WTC11 (cell line): ENCODE results near the gene MUC20. TPM values are rescaled to one million over a fixed set of nuclear protein-coding genes. Genes with fewer than 3 reads are reported as not detected.

Experiments used
- ATAC-seq: fragments of 200-7000 bp; cut with Tn5 transposase; 2 replicates; pipeline ENCODE4 v1.10.0; 2021; ENCODE audit warnings: mild to moderate bottlenecking, moderate library complexity
- CTCF ChIA-PET: fragments of 300-600 bp; sonication (Branson Sonifier 250); formaldehyde crosslinking; loops from one replicate; lab custom pipeline; 2021; ENCODE audit warnings: antibody characterized with exemption; lab: Charles Lee
- POLR2A ChIA-PET: fragments of 350-600 bp; sonication (Branson Sonifier 250); formaldehyde crosslinking; loops from one replicate; lab custom pipeline; 2021; ENCODE audit warnings: antibody characterized with exemption; lab: Charles Lee
- DNase-seq: peaks from one replicate; pipeline ENCODE4 v3.0.0; 2021; ENCODE audit warnings: low spot score
- H3K27ac Mint-ChIP-seq: 2 replicates; pipeline ENCODE4 v1.8.0; 2021; ENCODE audit warnings: mixed read lengths
- H3K27me3 Mint-ChIP-seq: 2 replicates; pipeline ENCODE4 v1.8.0; 2021; ENCODE audit warnings: low read depth, mild to moderate bottlenecking, moderate library complexity, mixed read lengths
- H3K36me3 Mint-ChIP-seq: 2 replicates; pipeline ENCODE4 v1.8.0; 2021; ENCODE audit warnings: mixed read lengths
- H3K4me1 Mint-ChIP-seq: 2 replicates; pipeline ENCODE4 v1.8.0; 2022; ENCODE audit warnings: mixed read lengths
- H3K4me3 Mint-ChIP-seq: 2 replicates; pipeline ENCODE4 v1.8.0; 2021; ENCODE audit warnings: mild to moderate bottlenecking, moderate library complexity, mixed read lengths
- H3K9me3 Mint-ChIP-seq: 2 replicates; pipeline ENCODE4 v1.8.0; 2021; ENCODE audit warnings: mixed read lengths
- FOXP1 ChIP-seq: sonication (generic); formaldehyde crosslinking; IDR thresholded peaks from 2 replicates; pipeline ENCODE4 v1.8.0; 2022; ENCODE audit warnings: missing genetic modification reagents, mild to moderate bottlenecking, moderate library complexity, borderline replicate concordance
- GRHL2 ChIP-seq: fragments of 250-450 bp; sonication (Bioruptor Pico); IDR thresholded peaks from 2 replicates; pipeline ENCODE4 v1.8.0; 2022; ENCODE audit warnings: mild to moderate bottlenecking, moderate library complexity; ENCODE audit not compliant: insufficient replicate concordance, severe bottlenecking
- GTF2I ChIP-seq: fragments of 250-450 bp; sonication (Bioruptor Pico); conservative IDR thresholded peaks from 2 replicates; pipeline ENCODE4 v1.4.0; 2021; ENCODE audit warnings: mild to moderate bottlenecking
- KAT7 ChIP-seq: sonication (generic); formaldehyde crosslinking; IDR thresholded peaks from 2 replicates; pipeline ENCODE4 v1.8.1; 2023; ENCODE audit warnings: missing genetic modification reagents, mild to moderate bottlenecking, borderline replicate concordance
- NR1H2 ChIP-seq: sonication (generic); formaldehyde crosslinking; IDR thresholded peaks from 2 replicates; pipeline ENCODE4 v1.9.0; 2021; ENCODE audit warnings: mild to moderate bottlenecking, moderate library complexity, missing genetic modification reagents
- NR2C2 ChIP-seq: sonication (generic); formaldehyde crosslinking; IDR thresholded peaks from 2 replicates; pipeline ENCODE4 v1.8.0; 2022; ENCODE audit warnings: mild to moderate bottlenecking, missing genetic modification reagents
- RORB ChIP-seq: fragments of 250-450 bp; sonication (Bioruptor Pico); IDR thresholded peaks from 2 replicates; pipeline ENCODE4 v1.9.0; 2021; ENCODE audit warnings: mild to moderate bottlenecking
- ZNF219 ChIP-seq: sonication (generic); formaldehyde crosslinking; IDR thresholded peaks from 2 replicates; pipeline ENCODE4 v1.8.0; 2023; ENCODE audit warnings: missing genetic modification reagents, mild to moderate bottlenecking, borderline replicate concordance
- total RNA-seq: library from RNA; stranded (reverse); gene quantifications from 3 replicates; pipeline ENCODE4 v1.2.3, GENCODE V29; 2021
- TF ChIP-seq, protein P1 (sequence below): fragments of 250-450 bp; sonication (Bioruptor Pico); IDR thresholded peaks from 2 replicates; pipeline ENCODE4 v1.9.0; 2021; ENCODE audit warnings: moderate library complexity, mild to moderate bottlenecking, inconsistent platforms, borderline replicate concordance
- TF ChIP-seq, protein P2 (sequence below): sonication (generic); formaldehyde crosslinking; IDR thresholded peaks from 2 replicates; pipeline ENCODE4 v1.8.0; 2022; ENCODE audit warnings: mild to moderate bottlenecking, missing genetic modification reagents
- TF ChIP-seq, protein P3 (sequence below): sonication (generic); formaldehyde crosslinking; IDR thresholded peaks from 2 replicates; pipeline ENCODE4 v1.8.1; 2023; ENCODE audit warnings: mild to moderate bottlenecking, missing genetic modification reagents, moderate library complexity
- TF ChIP-seq, protein P4 (sequence below): sonication (generic); formaldehyde crosslinking; IDR thresholded peaks from 2 replicates; pipeline ENCODE4 v1.8.0; 2023; ENCODE audit warnings: mild to moderate bottlenecking, missing genetic modification reagents
- TF ChIP-seq, protein P5 (sequence below): sonication (generic); formaldehyde crosslinking; IDR thresholded peaks from 2 replicates; pipeline ENCODE4 v1.8.0; 2022; ENCODE audit warnings: mild to moderate bottlenecking, missing genetic modification reagents
- TF ChIP-seq, protein P6 (sequence below): sonication (generic); formaldehyde crosslinking; IDR thresholded peaks from 2 replicates; pipeline ENCODE4 v1.8.0; 2022; ENCODE audit warnings: mild to moderate bottlenecking, missing genetic modification reagents
- TF ChIP-seq, protein P7 (sequence below): sonication (generic); formaldehyde crosslinking; IDR thresholded peaks from 2 replicates; pipeline ENCODE4 v1.8.0; 2022; ENCODE audit warnings: mild to moderate bottlenecking, missing genetic modification reagents
- TF ChIP-seq, protein P8 (sequence below): sonication (generic); formaldehyde crosslinking; IDR thresholded peaks from 2 replicates; pipeline ENCODE4 v1.8.1; 2023; ENCODE audit warnings: mild to moderate bottlenecking, missing genetic modification reagents, moderate library complexity
- TF ChIP-seq, protein P9 (sequence below): sonication (generic); formaldehyde crosslinking; IDR thresholded peaks from 2 replicates; pipeline ENCODE4 v1.8.0; 2023; ENCODE audit warnings: missing genetic modification reagents, mild to moderate bottlenecking, borderline replicate concordance
- TF ChIP-seq, protein P10 (sequence below): sonication (generic); formaldehyde crosslinking; IDR thresholded peaks from 2 replicates; pipeline ENCODE4 v1.8.0; 2023; ENCODE audit warnings: missing genetic modification reagents

MUC20 gene
- total RNA-seq, 1 experiment from 2014 or later = 0.77 TPM

DNA sequence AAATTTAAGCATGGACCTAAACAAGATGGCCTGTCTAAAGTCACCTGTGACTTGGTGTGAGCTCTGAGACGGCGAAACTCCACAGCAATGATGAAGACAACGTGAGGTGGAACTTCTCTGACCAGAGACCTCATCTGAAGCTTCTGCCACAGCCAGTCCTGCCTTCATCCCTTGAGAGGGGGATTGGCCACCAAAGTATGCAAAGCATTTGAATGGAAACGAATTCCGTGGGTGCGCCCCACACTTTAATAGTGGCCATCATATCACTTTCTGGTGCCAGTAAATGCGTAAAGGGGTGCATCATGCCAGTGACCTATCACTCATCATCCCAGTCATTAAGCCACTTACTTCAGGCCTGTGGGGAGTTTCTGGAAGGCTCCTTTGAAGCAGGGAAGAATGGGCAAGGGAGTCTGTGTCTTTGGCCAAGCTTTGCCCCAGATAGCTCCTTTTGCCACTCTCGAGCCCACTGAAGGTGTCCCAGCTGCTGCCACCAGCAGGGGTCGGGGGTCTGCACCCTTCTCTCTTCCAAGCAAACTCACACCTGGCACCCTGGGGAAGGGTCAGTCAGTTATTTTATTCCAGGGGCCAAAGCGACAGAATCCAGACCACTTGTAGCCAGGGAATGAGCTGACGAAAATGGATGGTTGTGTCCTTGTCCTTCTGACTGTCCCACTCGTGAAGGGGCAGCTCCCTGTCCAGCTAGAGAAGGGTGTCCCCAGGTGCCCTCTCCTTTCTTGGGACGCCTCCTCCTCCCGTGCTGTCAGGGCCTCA, 17.7 kb downstream of the MUC20 start (continued):
- TF ChIP-seq NR1H2 (CRISPR knock-in tag) (no peak), KAT7 (CRISPR knock-in tag) (no peak), NR2C2 (CRISPR knock-in tag) (no peak), GRHL2 (CRISPR knock-in tag) (no peak)
- TF ChIP-seq, protein P1, sequence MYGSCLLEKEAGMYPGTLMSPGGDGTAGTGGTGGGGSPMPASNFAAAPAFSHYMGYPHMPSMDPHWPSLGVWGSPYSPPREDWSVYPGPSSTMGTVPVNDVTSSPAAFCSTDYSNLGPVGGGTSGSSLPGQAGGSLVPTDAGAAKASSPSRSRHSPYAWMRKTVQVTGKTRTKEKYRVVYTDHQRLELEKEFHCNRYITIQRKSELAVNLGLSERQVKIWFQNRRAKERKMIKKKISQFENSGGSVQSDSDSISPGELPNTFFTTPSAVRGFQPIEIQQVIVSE = no peak
- TF ChIP-seq, protein P2, sequence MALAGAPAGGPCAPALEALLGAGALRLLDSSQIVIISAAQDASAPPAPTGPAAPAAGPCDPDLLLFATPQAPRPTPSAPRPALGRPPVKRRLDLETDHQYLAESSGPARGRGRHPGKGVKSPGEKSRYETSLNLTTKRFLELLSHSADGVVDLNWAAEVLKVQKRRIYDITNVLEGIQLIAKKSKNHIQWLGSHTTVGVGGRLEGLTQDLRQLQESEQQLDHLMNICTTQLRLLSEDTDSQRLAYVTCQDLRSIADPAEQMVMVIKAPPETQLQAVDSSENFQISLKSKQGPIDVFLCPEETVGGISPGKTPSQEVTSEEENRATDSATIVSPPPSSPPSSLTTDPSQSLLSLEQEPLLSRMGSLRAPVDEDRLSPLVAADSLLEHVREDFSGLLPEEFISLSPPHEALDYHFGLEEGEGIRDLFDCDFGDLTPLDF (CRISPR knock-in tag) = no peak
- TF ChIP-seq, protein P3, sequence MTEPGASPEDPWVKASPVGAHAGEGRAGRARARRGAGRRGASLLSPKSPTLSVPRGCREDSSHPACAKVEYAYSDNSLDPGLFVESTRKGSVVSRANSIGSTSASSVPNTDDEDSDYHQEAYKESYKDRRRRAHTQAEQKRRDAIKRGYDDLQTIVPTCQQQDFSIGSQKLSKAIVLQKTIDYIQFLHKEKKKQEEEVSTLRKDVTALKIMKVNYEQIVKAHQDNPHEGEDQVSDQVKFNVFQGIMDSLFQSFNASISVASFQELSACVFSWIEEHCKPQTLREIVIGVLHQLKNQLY (CRISPR knock-in tag) = no peak

DNA sequence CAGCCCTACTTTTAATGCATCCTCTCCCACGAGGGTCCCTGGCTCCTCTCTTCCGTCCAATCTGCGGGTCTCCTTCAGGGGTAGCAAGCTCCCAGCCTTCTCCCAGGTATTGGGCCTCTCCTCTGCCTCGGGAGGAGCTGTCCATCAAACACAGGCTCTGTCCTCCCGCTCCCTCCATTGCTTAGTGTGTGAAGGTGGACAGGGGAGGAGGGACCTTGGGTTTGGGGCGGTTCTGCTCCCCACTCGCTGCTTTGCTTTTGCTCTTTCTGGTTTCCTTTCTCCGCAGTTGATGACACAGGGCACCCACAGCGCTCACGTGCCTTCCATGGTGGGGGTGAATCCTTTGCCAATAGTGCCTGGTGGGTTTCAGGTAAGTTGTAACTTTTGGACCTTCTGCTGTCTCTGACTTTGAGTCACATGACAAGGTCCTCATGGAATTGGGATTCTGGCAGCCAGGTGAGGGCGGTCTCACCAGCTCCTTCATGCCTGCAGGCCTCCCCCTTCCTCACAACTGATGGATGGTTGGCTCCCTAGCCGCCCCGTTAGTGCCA, 18.9 kb downstream of the MUC20 start:
- no peak overlapping the region for H3K4me3 Mint-ChIP-seq
- ATAC-seq (no peak), DNase-seq (no peak)
- no peaks in the 10 kb centered on the region for H3K36me3 Mint-ChIP-seq
- ChIA-PET CTCF (interaction anchor here (1.6 to 1.7 kb wide), 2 partner anchors 8 to 70 kb away, joined by 3 to 9 read pairs; no protein-coding TSS in a partner anchor), POLR2A (no interaction called here)
- peaks cover 6% of the 10 kb centered on the region for H3K27me3 Mint-ChIP-seq
- H3K9me3 Mint-ChIP-seq = peaks cover 5% of the 10 kb centered on the region
- no peak overlapping the region for H3K27ac Mint-ChIP-seq
- H3K4me1 Mint-ChIP-seq = no peaks in the 10 kb centered on the region
- TF ChIP-seq, protein P4, sequence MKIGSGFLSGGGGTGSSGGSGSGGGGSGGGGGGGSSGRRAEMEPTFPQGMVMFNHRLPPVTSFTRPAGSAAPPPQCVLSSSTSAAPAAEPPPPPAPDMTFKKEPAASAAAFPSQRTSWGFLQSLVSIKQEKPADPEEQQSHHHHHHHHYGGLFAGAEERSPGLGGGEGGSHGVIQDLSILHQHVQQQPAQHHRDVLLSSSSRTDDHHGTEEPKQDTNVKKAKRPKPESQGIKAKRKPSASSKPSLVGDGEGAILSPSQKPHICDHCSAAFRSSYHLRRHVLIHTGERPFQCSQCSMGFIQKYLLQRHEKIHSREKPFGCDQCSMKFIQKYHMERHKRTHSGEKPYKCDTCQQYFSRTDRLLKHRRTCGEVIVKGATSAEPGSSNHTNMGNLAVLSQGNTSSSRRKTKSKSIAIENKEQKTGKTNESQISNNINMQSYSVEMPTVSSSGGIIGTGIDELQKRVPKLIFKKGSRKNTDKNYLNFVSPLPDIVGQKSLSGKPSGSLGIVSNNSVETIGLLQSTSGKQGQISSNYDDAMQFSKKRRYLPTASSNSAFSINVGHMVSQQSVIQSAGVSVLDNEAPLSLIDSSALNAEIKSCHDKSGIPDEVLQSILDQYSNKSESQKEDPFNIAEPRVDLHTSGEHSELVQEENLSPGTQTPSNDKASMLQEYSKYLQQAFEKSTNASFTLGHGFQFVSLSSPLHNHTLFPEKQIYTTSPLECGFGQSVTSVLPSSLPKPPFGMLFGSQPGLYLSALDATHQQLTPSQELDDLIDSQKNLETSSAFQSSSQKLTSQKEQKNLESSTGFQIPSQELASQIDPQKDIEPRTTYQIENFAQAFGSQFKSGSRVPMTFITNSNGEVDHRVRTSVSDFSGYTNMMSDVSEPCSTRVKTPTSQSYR (CRISPR knock-in tag) = no peak
- TF ChIP-seq ZNF219 (CRISPR knock-in tag) (no peak), RORB (no peak), GTF2I (CRISPR knock-in tag) (no peak), FOXP1 (CRISPR knock-in tag) (no peak), NR1H2 (CRISPR knock-in tag) (no peak)
- TF ChIP-seq, protein P5, sequence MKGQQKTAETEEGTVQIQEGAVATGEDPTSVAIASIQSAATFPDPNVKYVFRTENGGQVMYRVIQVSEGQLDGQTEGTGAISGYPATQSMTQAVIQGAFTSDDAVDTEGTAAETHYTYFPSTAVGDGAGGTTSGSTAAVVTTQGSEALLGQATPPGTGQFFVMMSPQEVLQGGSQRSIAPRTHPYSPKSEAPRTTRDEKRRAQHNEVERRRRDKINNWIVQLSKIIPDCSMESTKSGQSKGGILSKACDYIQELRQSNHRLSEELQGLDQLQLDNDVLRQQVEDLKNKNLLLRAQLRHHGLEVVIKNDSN (CRISPR knock-in tag) = peak; percentile 27; the same call in 1 of the 2 replicates
- TF ChIP-seq, protein P6, sequence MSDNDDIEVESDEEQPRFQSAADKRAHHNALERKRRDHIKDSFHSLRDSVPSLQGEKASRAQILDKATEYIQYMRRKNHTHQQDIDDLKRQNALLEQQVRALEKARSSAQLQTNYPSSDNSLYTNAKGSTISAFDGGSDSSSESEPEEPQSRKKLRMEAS (CRISPR knock-in tag) = no peak
- TF ChIP-seq, protein P7, sequence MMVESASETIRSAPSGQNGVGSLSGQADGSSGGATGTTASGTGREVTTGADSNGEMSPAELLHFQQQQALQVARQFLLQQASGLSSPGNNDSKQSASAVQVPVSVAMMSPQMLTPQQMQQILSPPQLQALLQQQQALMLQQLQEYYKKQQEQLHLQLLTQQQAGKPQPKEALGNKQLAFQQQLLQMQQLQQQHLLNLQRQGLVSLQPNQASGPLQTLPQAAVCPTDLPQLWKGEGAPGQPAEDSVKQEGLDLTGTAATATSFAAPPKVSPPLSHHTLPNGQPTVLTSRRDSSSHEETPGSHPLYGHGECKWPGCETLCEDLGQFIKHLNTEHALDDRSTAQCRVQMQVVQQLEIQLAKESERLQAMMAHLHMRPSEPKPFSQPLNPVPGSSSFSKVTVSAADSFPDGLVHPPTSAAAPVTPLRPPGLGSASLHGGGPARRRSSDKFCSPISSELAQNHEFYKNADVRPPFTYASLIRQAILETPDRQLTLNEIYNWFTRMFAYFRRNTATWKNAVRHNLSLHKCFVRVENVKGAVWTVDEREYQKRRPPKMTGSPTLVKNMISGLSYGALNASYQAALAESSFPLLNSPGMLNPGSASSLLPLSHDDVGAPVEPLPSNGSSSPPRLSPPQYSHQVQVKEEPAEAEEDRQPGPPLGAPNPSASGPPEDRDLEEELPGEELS (CRISPR knock-in tag) = no peak
- TF ChIP-seq, protein P8, sequence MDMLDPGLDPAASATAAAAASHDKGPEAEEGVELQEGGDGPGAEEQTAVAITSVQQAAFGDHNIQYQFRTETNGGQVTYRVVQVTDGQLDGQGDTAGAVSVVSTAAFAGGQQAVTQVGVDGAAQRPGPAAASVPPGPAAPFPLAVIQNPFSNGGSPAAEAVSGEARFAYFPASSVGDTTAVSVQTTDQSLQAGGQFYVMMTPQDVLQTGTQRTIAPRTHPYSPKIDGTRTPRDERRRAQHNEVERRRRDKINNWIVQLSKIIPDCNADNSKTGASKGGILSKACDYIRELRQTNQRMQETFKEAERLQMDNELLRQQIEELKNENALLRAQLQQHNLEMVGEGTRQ (CRISPR knock-in tag) = peak; percentile 62
- TF ChIP-seq, protein P9, sequence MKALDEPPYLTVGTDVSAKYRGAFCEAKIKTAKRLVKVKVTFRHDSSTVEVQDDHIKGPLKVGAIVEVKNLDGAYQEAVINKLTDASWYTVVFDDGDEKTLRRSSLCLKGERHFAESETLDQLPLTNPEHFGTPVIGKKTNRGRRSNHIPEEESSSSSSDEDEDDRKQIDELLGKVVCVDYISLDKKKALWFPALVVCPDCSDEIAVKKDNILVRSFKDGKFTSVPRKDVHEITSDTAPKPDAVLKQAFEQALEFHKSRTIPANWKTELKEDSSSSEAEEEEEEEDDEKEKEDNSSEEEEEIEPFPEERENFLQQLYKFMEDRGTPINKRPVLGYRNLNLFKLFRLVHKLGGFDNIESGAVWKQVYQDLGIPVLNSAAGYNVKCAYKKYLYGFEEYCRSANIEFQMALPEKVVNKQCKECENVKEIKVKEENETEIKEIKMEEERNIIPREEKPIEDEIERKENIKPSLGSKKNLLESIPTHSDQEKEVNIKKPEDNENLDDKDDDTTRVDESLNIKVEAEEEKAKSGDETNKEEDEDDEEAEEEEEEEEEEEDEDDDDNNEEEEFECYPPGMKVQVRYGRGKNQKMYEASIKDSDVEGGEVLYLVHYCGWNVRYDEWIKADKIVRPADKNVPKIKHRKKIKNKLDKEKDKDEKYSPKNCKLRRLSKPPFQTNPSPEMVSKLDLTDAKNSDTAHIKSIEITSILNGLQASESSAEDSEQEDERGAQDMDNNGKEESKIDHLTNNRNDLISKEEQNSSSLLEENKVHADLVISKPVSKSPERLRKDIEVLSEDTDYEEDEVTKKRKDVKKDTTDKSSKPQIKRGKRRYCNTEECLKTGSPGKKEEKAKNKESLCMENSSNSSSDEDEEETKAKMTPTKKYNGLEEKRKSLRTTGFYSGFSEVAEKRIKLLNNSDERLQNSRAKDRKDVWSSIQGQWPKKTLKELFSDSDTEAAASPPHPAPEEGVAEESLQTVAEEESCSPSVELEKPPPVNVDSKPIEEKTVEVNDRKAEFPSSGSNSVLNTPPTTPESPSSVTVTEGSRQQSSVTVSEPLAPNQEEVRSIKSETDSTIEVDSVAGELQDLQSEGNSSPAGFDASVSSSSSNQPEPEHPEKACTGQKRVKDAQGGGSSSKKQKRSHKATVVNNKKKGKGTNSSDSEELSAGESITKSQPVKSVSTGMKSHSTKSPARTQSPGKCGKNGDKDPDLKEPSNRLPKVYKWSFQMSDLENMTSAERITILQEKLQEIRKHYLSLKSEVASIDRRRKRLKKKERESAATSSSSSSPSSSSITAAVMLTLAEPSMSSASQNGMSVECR (CRISPR knock-in tag) = no peak
- TF ChIP-seq, protein P10, sequence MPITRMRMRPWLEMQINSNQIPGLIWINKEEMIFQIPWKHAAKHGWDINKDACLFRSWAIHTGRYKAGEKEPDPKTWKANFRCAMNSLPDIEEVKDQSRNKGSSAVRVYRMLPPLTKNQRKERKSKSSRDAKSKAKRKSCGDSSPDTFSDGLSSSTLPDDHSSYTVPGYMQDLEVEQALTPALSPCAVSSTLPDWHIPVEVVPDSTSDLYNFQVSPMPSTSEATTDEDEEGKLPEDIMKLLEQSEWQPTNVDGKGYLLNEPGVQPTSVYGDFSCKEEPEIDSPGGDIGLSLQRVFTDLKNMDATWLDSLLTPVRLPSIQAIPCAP (CRISPR knock-in tag) = no peak
- TF ChIP-seq, all 79 proteins: peak for 2
